CD8-positive, alpha-beta memory T cell (primary cell): ENCODE results near the gene TRPC4. TPM values are rescaled to one million over a fixed set of nuclear protein-coding genes. Genes with fewer than 3 reads are reported as not detected.

ENCODE experiments used
- CTCF ChIA-PET: fragments of 350-600 bp; sonication (Branson Sonifier 250); formaldehyde crosslinking; loops from one replicate; lab custom pipeline; 2021; ENCODE audit warnings: antibody characterized with exemption; lab: Charles Lee
- POLR2A ChIA-PET: fragments of 350-600 bp; sonication (Branson Sonifier 250); formaldehyde crosslinking; loops from one replicate; lab custom pipeline; 2021; ENCODE audit warnings: antibody characterized with exemption; lab: Charles Lee
- DNase-seq, 5 donors: peaks; one replicate each; pipeline versions ENCODE4 v3.0.0 to v3.0.0-alpha.2; 2020 to 2022; ENCODE audit warnings: mixed read lengths in 1 of 5
- H3K27ac ChIP-seq: one replicate; pipeline ENCODE4 v1.7.0; 2013; ENCODE audit warnings: low read depth, mild to moderate bottlenecking, low read length, moderate library complexity
- H3K27me3 ChIP-seq: 2 replicates; pipeline ENCODE4 v1.7.0; 2013; ENCODE audit warnings: low read length, mild to moderate bottlenecking; ENCODE audit not compliant: insufficient read depth, poor library complexity, severe bottlenecking
- H3K36me3 ChIP-seq: 2 replicates; pipeline ENCODE4 v1.7.0; 2013; ENCODE audit warnings: mild to moderate bottlenecking, low read length, moderate library complexity; ENCODE audit not compliant: insufficient read depth
- H3K4me1 ChIP-seq: 2 replicates; pipeline ENCODE4 v1.7.0; 2013; ENCODE audit warnings: mild to moderate bottlenecking, low read length, moderate library complexity; ENCODE audit not compliant: insufficient read depth
- H3K4me3 ChIP-seq: 2 replicates; pipeline ENCODE4 v1.7.0; 2013; ENCODE audit warnings: mild to moderate bottlenecking, low read length
- H3K9me3 ChIP-seq: 2 replicates; pipeline ENCODE4 v1.7.0; 2013; ENCODE audit warnings: mild to moderate bottlenecking, low read length
- H3K27ac Mint-ChIP-seq, 8 donors: one replicate each; pipeline ENCODE4 v1.8.0; 2020 to 2021; ENCODE audit warnings: mixed read lengths in 8 of 8, mild to moderate bottlenecking in 6 of 8, inconsistent platforms in 3 of 8, moderate library complexity in 3 of 8
- H3K27me3 Mint-ChIP-seq, 2 donors: one replicate each; pipeline ENCODE4 v1.8.0; 2020 to 2021; ENCODE audit warnings: mixed read lengths in 2 of 2, mild to moderate bottlenecking in 1 of 2, moderate library complexity in 1 of 2
- H3K36me3 Mint-ChIP-seq, 3 donors: one replicate each; pipeline ENCODE4 v1.8.0; 2020 to 2021; ENCODE audit warnings: mixed read lengths in 3 of 3, inconsistent platforms in 1 of 3, mild to moderate bottlenecking in 1 of 3
- H3K4me1 Mint-ChIP-seq, 3 donors: one replicate each; pipeline ENCODE4 v1.8.0; 2020 to 2021; ENCODE audit warnings: mixed read lengths in 3 of 3, inconsistent platforms in 1 of 3, mild to moderate bottlenecking in 1 of 3
- H3K4me3 Mint-ChIP-seq, 7 donors: one replicate each; pipeline ENCODE4 v1.8.0; 2020 to 2021; ENCODE audit warnings: mixed read lengths in 7 of 7, mild to moderate bottlenecking in 6 of 7, moderate library complexity in 4 of 7, inconsistent platforms in 2 of 7
- H3K9me3 Mint-ChIP-seq, 5 donors: one replicate each; pipeline ENCODE4 v1.8.0; 2020 to 2022; ENCODE audit warnings: mixed read lengths in 5 of 5, mild to moderate bottlenecking in 3 of 5, moderate library complexity in 2 of 5, inconsistent platforms in 1 of 5
- polyA plus RNA-seq: library from polyadenylated mRNA; unstranded; fragments of 300-500 nt; fragmentation: Illumina TruSeq; gene quantifications from one replicate; pipeline ENCODE4 v1.2.3, GENCODE V29; 2021
- total RNA-seq, 2 experiments: library from RNA; stranded (reverse); gene quantifications; one replicate each; pipeline ENCODE4 v1.2.3, GENCODE V29; 2021

Gene TRPC4
- total and polyA plus RNA-seq, 3 experiments from 2014 or later = not detected

GRCh38 chr13:37707739-37708500, 161.7 kb downstream of the TRPC4 start:
- no peaks in the 10 kb centered on the region for H3K36me3 ChIP-seq
- CTCF ChIA-PET = no interaction called here
- Mint-ChIP-seq H3K4me1 (no peaks in the 10 kb centered on the region), H3K27me3 (no peaks in the 10 kb centered on the region), H3K4me3 (no peak overlapping the region), H3K27ac (no peak overlapping the region), H3K9me3 (peaks cover 0 to 5% (median 0%) of the 10 kb centered on the region in 5 donors), H3K36me3 (no peaks in the 10 kb centered on the region)
- no peak for DNase-seq
- POLR2A ChIA-PET = no interaction called here
- no peak overlapping the region for H3K27ac ChIP-seq
- H3K4me1 ChIP-seq = no peaks in the 10 kb centered on the region
- H3K27me3 ChIP-seq = no peaks in the 10 kb centered on the region
- no peak overlapping the region for H3K4me3 ChIP-seq
- no peaks in the 10 kb centered on the region for H3K9me3 ChIP-seq

GRCh38 chr13:37706041-37706440, 163.5 kb downstream of the TRPC4 start:
- no peak for DNase-seq
- Histone ChIP-seq H3K9me3 (no peaks in the 10 kb centered on the region), H3K27me3 (no peaks in the 10 kb centered on the region), H3K36me3 (no peaks in the 10 kb centered on the region), H3K4me1 (no peaks in the 10 kb centered on the region), H3K27ac (no peak overlapping the region), H3K4me3 (no peak overlapping the region)
- Mint-ChIP-seq H3K27me3 (peaks cover 0 to 2% of the 10 kb centered on the region in 2 donors), H3K36me3 (no peaks in the 10 kb centered on the region), H3K27ac (no peak overlapping the region), H3K9me3 (peaks cover 0 to 5% (median 2%) of the 10 kb centered on the region in 5 donors), H3K4me3 (no peak overlapping the region), H3K4me1 (no peaks in the 10 kb centered on the region)
- ChIA-PET CTCF (no interaction called here), POLR2A (no interaction called here)

DNA sequence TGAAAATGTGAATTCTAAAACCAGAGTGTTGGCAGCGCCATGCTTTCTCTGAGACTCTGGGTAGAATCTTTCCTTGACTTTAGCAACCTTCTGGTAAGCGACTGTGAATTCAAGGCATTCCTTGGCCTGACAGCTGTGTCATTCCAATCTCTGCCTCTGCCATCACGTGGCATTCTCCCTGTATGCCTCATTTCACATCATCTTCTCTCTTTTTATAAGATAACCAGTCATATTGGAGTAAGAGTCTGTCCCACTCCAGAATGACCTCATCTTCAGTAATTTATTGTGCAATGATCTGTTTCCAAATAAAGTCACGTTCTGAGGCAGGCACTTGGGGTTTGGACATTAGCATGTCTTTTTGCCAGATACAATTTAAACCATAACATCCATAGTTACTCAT, 167.6 kb downstream of the TRPC4 start:
- peaks cover 0 to 2% of the 10 kb centered on the region in 2 donors for H3K27me3 Mint-ChIP-seq
- H3K4me3 ChIP-seq = no peak overlapping the region
- H3K4me1 ChIP-seq = no peaks in the 10 kb centered on the region
- ChIA-PET POLR2A (no interaction called here), CTCF (no interaction called here)
- no peaks in the 10 kb centered on the region for H3K36me3 Mint-ChIP-seq
- no peak overlapping the region for H3K27ac ChIP-seq
- DNase-seq = no peak
- no peaks in the 10 kb centered on the region for H3K36me3 ChIP-seq
- H3K27me3 ChIP-seq = no peaks in the 10 kb centered on the region
- no peaks in the 10 kb centered on the region for H3K4me1 Mint-ChIP-seq
- no peak overlapping the region for H3K27ac Mint-ChIP-seq
- H3K4me3 Mint-ChIP-seq = no peak overlapping the region
- peaks cover 3 to 5% (median 4%) of the 10 kb centered on the region in 5 donors for H3K9me3 Mint-ChIP-seq
- H3K9me3 ChIP-seq = no peaks in the 10 kb centered on the region

DNA sequence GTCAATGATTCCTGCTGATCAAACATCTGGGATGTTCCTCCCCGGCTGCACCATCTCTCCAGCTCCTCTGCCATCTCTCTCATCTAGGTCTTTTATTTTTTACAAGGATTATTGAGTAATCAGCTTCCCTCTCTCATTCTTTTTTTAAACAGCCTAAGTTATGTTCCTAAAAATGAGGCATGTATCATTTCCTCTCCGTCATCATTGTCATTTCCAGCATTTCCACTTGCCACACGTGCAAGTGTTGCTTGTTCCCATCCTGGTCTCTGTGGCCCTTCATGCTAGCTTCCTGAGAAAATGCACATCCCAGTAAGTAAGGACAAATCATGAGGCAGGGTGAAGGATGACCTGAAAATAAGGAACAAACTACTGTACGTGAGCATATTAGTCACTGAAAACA, 168.3 kb downstream of the TRPC4 start:
- Mint-ChIP-seq H3K9me3 (peaks cover 3 to 4% (median 4%) of the 10 kb centered on the region in 5 donors), H3K4me1 (no peaks in the 10 kb centered on the region), H3K27me3 (peaks cover 0 to 2% of the 10 kb centered on the region in 2 donors), H3K4me3 (no peak overlapping the region), H3K27ac (peak overlapping the region in 1 of 8 donors; percentile 67), H3K36me3 (no peaks in the 10 kb centered on the region)
- Histone ChIP-seq H3K9me3 (no peaks in the 10 kb centered on the region), H3K4me1 (no peaks in the 10 kb centered on the region), H3K27ac (no peak overlapping the region), H3K36me3 (no peaks in the 10 kb centered on the region), H3K27me3 (no peaks in the 10 kb centered on the region), H3K4me3 (no peak overlapping the region)
- POLR2A ChIA-PET = no interaction called here
- no peak for DNase-seq
- CTCF ChIA-PET = no interaction called here

DNA sequence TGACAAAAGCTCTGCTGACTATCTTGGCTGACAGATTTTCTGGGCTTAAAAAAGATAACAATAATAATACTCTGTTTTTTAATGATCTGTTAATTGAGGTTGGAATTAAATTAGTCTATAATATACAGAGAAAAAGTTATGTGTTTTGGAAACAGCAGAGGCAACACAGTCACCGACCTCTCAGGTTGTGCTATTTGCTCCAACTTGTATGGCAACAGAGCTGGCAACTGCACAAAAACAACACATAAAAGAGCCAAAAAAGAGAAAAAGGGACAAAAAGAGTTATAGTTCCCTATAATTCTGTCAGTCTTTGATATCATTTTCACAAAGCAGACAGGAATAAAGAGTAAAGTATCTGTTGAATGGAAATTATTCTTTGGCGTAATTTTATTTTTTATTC, 168.7 kb downstream of the TRPC4 start:
- Histone ChIP-seq H3K27ac (no peak overlapping the region), H3K4me1 (no peaks in the 10 kb centered on the region), H3K36me3 (no peaks in the 10 kb centered on the region), H3K4me3 (no peak overlapping the region), H3K27me3 (no peaks in the 10 kb centered on the region), H3K9me3 (no peaks in the 10 kb centered on the region)
- DNase-seq = no peak
- Mint-ChIP-seq H3K27ac (no peak overlapping the region), H3K4me3 (no peak overlapping the region), H3K36me3 (no peaks in the 10 kb centered on the region), H3K4me1 (no peaks in the 10 kb centered on the region), H3K9me3 (peaks cover 3 to 4% (median 4%) of the 10 kb centered on the region in 5 donors), H3K27me3 (peaks cover 0 to 2% of the 10 kb centered on the region in 2 donors)
- CTCF ChIA-PET = no interaction called here
- POLR2A ChIA-PET = no interaction called here

- Mint-ChIP-seq H3K27me3 (no peaks in the 10 kb centered on the region), H3K4me3 (no peak overlapping the region), H3K9me3 (peaks cover 1 to 11% (median 3%) of the 10 kb centered on the region in 5 donors), H3K27ac (no peak overlapping the region), H3K4me1 (no peaks in the 10 kb centered on the region), H3K36me3 (no peaks in the 10 kb centered on the region)
- no peak for DNase-seq
- Histone ChIP-seq H3K36me3 (no peaks in the 10 kb centered on the region), H3K27me3 (no peaks in the 10 kb centered on the region), H3K4me1 (no peaks in the 10 kb centered on the region), H3K9me3 (no peaks in the 10 kb centered on the region), H3K4me3 (no peak overlapping the region), H3K27ac (no peak overlapping the region)
- CTCF ChIA-PET = no interaction called here
- POLR2A ChIA-PET = no interaction called here
Measured at GRCh38 chr13:37695200-37695599, 174.4 kb downstream of the TRPC4 start.

DNA sequence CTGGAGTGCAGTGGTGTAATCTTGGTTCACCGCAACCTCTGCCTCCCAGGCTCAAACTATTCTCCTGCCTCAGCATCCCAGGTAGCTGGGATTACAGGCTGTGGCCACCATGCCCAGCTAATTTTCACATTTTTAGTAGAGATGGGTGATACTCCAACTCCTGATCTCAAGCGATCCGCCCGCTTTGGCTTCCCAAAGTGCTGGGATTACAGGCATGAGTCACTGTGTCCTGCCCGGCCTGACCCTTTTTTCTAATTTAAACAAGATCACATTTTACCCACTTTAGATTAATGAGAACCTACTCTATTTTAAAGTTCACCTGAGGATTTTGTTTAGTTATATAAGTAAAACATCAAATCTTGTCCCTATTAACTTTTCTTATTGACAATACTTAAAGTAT, 179.2 kb downstream of the TRPC4 start:
- Mint-ChIP-seq H3K9me3 (peaks cover 0 to 10% (median 3%) of the 10 kb centered on the region in 5 donors), H3K27me3 (no peaks in the 10 kb centered on the region), H3K4me1 (no peaks in the 10 kb centered on the region), H3K27ac (no peak overlapping the region), H3K4me3 (no peak overlapping the region), H3K36me3 (no peaks in the 10 kb centered on the region)
- no peak overlapping the region for H3K4me3 ChIP-seq
- no peaks in the 10 kb centered on the region for H3K36me3 ChIP-seq
- H3K9me3 ChIP-seq = no peaks in the 10 kb centered on the region
- CTCF ChIA-PET = no interaction called here
- no peak for DNase-seq
- no peaks in the 10 kb centered on the region for H3K4me1 ChIP-seq
- POLR2A ChIA-PET = no interaction called here
- no peak overlapping the region for H3K27ac ChIP-seq
- H3K27me3 ChIP-seq = no peaks in the 10 kb centered on the region

DNA sequence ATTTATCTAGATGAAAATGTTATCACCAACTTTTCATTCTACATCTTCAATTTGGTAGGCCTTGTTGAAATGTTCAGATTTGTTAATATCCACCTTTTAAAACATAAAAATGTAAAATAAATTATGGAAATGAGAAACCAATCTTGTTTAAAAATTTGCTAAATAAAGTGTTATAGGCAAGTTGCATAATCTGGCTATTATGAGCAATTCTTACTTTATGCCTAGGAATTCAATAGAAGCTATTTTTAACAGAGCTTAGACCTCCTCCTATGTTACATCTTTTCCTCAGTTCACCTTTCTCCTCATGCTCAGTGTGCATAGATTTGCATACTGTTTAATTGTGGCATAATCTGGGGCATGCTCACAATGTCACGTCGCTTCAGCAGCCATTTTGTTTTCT, 183.1 kb downstream of the TRPC4 start:
- no peak overlapping the region for H3K4me3 ChIP-seq
- Mint-ChIP-seq H3K27me3 (no peaks in the 10 kb centered on the region), H3K9me3 (peaks cover 0 to 6% (median 2%) of the 10 kb centered on the region in 5 donors), H3K36me3 (no peaks in the 10 kb centered on the region), H3K4me1 (no peaks in the 10 kb centered on the region), H3K4me3 (no peak overlapping the region), H3K27ac (no peak overlapping the region)
- no peaks in the 10 kb centered on the region for H3K36me3 ChIP-seq
- CTCF ChIA-PET = no interaction called here
- DNase-seq = no peak
- H3K27ac ChIP-seq = no peak overlapping the region
- no peaks in the 10 kb centered on the region for H3K27me3 ChIP-seq
- H3K9me3 ChIP-seq = no peaks in the 10 kb centered on the region
- POLR2A ChIA-PET = no interaction called here
- H3K4me1 ChIP-seq = no peaks in the 10 kb centered on the region
